Occipital lobe (tissue), 2 donors: ENCODE data around the gene ACAN. TPM values are rescaled to one million over a fixed set of nuclear protein-coding genes. Genes with fewer than 3 reads are reported as not detected.

Source experiments
- DNase-seq: peaks from one replicate; lab custom pipeline; 2025; lab: John Stamatoyannopoulos, UW
- total RNA-seq: library from RNA; depleted of rRNA; stranded (reverse); fragments of >200 nt; gene quantifications from one replicate; pipeline ENCODE4 v1.2.3, GENCODE V29; 2014

The ACAN gene
- total RNA-seq: 0.47 TPM

- no peak for DNase-seq
Observed at GRCh38 chr15:88803241-88803919, at the start of gene ACAN. ACAN (plus strand) TSS chr15:88803436; CDS start chr15:88836207, 32,771 bp downstream.

GRCh38 chr15:88756521-88756920 is 46.7 kb upstream of the ACAN start:
- DNase-seq: no peak

DNA sequence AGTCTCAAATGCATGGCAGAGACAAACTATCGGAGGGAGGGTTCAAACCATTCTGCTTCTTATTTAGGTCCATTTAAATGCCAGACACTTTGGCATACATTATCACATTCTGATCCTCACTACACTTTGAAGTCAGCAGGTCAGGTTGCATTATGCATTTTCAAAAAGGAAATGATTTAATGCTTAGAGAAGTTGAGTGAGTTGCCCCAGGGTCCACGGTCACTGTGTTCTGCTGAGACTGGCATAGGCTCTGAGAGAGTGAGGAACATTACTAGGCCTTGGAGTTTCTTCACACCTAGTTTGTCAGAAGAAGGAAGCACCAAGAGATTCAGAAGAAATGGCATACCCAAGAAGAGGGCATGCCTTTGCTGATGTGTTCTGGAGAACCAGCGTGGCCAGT is 46.3 kb upstream of the ACAN start:
- no peak for DNase-seq

- DNase-seq: no peak
Observed at GRCh38 chr15:88759872-88760271, 43.4 kb upstream of the ACAN start.

DNA sequence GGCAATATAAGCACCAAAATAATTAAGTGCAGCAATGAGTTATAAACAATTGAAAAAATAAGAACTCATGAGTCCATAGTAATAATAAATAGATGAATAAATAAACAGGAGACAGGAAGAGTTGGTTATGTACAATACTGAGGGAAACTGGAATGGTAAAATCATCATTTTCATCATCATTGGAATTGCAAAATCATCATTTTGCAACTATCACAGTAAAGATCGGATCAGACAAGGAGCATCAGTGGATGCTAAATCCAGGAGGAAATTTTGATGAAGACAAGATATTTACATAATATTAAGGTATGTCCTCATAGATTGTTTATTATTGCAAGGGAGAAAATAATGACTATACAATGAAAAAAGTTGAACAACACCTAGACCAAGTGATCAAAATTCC is 38.8 kb upstream of the ACAN start:
- no peak for DNase-seq

DNA sequence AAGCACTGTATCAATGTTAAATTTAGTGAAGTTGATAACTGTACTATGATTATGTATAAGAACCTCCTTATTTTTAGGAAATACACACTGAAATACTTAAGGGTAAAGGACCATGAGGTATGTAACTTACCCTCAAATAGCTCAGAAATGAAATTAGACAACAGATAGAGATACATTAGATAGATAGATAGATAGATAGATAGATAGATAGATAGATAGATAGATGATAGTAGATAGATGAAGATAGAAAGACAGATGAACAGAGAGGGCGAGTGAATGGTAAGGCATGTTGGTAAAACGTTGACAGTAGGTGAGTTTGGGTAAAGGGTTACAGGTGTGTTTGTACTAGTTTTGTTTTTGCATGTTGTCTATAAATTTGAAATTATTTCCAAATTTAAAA is 38.0 kb upstream of the ACAN start:
- DNase-seq: no peak

GRCh38 chr15:88769161-88769971 is 33.9 kb upstream of the ACAN start:
- DNase-seq: peak; percentile 5

- no peak for DNase-seq
Observed at GRCh38 chr15:88775776-88776175, 27.5 kb upstream of the ACAN start.

GRCh38 chr15:88776646-88777045 is 26.6 kb upstream of the ACAN start:
- peak; percentile 6 for DNase-seq

GRCh38 chr15:88779944-88780343 is 23.3 kb upstream of the ACAN start:
- DNase-seq: no peak

DNA sequence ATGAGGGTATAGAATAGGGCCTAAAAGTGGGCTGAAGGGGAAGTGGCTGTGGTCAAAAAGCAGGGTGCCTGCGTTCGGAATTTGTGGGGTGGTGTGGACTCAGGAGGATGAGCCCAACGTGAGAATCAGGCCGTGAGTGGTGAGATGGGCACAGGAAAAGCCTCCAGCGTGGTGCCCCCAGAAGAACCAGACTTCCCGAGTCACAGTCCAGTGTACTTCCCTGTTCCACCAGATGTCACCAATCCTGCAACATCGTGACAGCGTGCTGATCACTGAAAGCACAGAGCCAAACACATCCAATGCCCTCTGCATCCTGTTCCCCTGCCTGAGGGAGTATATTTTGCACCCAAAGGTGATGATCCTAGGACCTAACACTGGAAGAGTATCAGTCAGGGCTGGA is 20.8 kb upstream of the ACAN start:
- DNase-seq: no peak

DNA sequence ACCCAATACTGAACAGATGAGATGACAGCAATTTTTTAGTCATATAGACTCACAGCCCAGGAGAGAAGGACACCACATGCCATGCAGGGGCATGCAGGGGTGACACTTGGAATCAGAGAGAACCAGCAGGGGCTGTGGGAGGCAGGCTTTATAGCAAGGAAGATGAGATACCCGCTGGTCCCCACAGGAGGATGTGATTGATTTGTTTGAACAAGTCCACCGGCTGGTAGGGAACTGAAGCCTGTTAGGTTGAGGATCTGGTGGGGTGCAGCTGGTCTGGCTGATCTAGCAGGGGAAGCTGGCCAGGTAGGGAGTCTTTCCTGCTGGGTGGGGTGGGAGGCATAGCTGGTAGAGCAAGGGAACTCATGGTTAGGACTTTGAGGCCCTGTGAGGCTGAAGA is 18.0 kb upstream of the ACAN start:
- DNase-seq: no peak

DNA sequence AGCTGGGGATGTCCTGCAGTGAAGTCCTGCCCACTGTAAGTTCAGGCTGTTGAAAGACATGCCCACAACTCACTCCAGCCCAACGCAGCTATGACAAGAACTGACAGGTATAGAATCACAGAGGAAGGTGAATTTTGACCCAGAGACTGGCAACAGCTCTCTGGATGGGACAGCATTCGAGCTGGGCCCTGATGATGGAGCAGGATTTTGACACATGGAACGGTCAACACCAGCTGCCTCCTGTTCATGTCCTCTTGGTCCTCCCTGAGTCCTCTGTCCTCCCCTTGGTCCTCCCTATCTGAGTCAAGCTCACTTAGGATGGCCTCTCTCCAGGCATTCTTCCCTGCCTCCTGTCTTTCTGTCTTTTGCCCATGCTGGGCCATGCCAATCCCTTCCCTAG is 15.2 kb upstream of the ACAN start:
- no peak for DNase-seq

- DNase-seq: no peak
Observed at GRCh38 chr15:88788816-88789215, 14.4 kb upstream of the ACAN start.

GRCh38 chr15:88790486-88790885 is 12.8 kb upstream of the ACAN start:
- no peak for DNase-seq

DNA sequence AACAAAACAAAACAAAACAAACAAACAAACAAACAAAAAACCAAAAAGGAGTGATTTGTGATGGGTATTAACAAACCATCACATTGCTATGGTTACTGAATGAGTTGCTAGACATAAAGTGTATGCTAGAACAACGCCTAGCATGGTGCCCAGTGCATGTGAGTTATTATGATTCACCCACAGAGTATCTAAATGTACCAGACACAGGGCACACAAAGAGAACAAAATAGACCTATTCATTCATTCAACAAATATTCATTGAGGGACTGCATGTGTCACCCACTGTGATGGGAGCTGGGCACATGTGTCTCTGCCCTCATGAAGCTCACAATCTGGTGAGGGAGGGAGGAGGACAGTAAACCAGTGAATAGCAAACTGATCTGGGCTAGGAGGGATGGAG is 11.6 kb upstream of the ACAN start:
- no peak for DNase-seq

DNA sequence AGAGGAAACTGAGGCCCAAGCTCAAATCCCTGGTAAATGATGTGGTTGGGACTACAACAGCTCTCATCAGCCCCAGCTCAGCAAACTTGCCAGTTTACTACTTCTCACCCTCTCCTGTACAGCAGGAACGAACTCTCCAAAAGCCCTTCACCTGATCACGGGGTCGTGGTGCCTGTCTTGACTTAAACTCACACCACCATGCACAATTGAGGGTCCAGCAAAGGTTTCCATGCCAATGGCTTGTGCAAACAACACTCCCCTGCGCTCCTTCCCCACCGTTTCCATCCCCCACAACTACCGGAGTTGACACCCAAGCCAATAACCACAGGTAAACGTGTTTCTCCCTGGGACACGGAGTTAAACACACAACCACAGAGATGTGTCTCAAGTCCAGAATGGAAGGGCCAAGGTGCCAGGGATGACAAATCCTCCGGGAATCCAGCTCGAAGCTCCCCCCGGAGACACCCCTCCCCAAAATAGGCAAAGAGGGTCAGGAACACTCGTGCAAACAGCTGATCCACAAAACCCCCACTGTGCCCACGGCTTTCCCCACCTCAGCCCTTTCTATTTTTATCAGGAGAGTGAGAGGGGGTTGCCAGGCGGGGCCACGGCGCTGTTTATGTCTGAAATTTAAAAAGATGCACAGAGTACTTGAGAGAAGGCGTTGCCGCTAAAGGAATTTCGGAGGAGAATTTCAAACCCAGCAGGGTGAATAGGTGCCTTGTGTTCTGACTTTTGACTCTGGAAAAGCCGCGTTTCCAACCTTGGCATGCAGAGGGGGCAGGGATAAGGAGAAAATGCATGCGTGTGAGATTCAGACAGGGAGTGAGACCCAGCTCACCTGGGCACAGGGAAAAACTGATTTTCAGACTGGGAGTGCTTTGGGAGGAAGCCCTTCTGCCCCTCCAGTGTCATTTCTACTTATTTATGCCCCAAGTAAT is 10.6 kb upstream of the ACAN start:
- DNase-seq: no peak

DNA sequence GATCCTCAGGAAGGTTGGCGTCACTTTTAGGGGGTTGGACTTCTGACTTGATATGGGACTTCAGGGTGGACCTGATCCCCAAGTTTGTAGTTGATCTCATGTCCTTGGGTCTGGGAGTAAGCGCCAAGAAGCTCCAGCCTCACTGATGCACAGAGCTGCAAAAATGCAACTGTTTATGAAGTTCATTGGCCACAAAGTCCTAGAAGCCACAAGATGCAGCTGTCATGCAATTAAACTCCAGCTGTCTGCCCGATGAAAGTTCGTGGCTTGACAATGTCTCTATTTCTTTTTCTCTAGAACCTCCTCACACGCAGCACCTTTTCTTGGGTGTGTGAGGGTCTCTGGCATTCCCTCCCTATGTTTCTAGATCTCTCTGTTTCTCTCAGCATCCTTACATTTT is 9.2 kb upstream of the ACAN start:
- DNase-seq: no peak

DNA sequence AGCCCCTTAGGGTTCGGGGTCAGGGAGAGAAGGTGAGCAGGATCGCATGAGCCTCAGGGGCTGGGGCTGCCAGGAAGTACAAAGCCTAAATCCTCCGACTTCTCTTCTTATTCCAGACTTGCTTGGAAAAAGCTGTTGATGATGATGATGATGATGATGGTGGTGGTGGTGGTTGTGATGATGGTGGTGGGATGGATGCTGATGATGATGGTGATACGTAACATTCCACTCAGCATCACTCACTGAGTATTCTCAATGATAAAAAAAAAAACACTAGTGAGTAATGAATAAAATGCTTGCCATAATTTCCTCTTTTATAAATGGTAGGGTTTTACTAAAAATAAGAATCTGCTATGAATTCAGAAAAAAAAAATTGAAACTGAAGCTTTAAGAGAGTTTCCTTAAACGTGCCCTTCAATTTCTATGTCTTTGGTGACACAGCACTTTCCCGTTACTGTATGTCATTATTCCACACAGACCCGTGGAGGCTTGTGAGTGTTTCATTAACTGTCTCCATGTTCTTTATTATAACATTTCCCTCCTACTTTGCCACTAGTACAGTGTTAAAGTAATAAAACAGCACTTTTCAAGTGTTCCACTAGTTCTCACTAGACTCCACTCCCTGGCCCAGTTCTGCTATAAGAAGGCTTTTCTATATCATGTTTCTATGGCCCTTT is 5.4 kb upstream of the ACAN start:
- DNase-seq: no peak

DNA sequence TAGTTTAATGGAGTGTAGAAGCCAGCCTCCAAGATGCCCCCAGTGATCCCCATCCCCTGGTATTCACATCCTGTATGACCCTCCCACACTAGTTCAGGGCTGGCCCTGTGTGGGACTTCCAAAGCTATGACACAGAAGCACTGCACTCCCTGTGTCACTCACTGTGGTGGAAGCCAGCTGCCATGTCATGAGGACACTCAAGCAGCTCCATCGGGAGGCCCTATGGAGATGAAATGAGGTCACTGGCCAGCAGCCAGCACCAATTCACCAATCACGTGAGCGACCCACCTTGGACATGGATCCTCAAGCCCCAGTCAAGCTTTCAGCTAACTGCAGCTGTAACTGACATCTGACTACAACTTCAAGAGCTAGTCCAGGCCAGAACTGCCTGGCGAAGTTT is 3.9 kb upstream of the ACAN start:
- no peak for DNase-seq

DNA sequence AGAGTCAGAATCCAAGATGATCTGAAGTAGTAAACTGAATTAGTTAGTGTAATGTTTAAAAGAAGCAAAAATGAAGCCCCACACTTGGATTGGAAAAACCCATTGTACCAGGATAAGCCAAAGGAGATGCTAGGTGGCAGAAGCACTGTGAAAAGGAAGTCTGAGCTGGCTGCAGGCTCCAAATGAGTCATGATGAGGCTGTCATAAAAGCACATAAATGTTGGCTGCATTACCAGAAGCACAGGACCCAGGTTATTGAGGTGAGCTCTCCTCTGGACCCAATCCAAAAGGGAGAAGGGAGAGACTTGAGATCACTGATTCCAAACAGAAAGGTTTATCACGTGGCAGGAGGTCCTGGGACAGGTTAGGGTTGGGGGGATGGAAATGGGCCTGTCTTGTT is 3.2 kb upstream of the ACAN start:
- DNase-seq: no peak
